ENCODE measurements around the gene MARF1.
"Not testable (repeated sequence)": the region's sequence is repeated elsewhere in the genome, so short reads cannot be mapped to it uniquely, and the experiment has no call there.

Gene MARF1

GRCh38 chr16:15597822-15598647, 44.9 kb downstream of the MARF1 start:
- no peak for DNase-seq

GRCh38 chr16:15597135-15597534, 45.8 kb downstream of the MARF1 start:
- no peak for DNase-seq

- no peak for DNase-seq
Observed at GRCh38 chr16:15594711-15595320, 48.1 kb downstream of the MARF1 start.

- DNase-seq: no peak
Observed at GRCh38 chr16:15593235-15593634, 49.7 kb downstream of the MARF1 start.

- DNase-seq: no peak
Observed at GRCh38 chr16:15592324-15592723, 50.6 kb downstream of the MARF1 start.

- DNase-seq: no peak
Observed at GRCh38 chr16:15587152-15587825, 55.7 kb downstream of the MARF1 start.

- DNase-seq: no peak
Observed at GRCh38 chr16:15586716-15587115, 56.2 kb downstream of the MARF1 start.

GRCh38 chr16:15585956-15586355, 57.0 kb downstream of the MARF1 start:
- DNase-seq: no peak

GRCh38 chr16:15583526-15583925, 59.4 kb downstream of the MARF1 start:
- no peak for DNase-seq

GRCh38 chr16:15581127-15581815, 61.7 kb downstream of the MARF1 start:
- DNase-seq: no peak

- no peak for DNase-seq
Observed at GRCh38 chr16:15578824-15579223, 64.1 kb downstream of the MARF1 start.

GRCh38 chr16:15576960-15577958, 65.7 kb downstream of the MARF1 start:
- DNase-seq: no peak

GRCh38 chr16:15575293-15576049, 67.5 kb downstream of the MARF1 start:
- DNase-seq: peak; percentile 47

- no peak for DNase-seq
Observed at GRCh38 chr16:15574614-15574948, 68.4 kb downstream of the MARF1 start.

- DNase-seq: not testable (repeated sequence)
Observed at GRCh38 chr16:15573896-15574613, 68.9 kb downstream of the MARF1 start.

- DNase-seq: no peak
Observed at GRCh38 chr16:15573274-15573895, 69.6 kb downstream of the MARF1 start.

GRCh38 chr16:15572329-15573001, 70.5 kb downstream of the MARF1 start:
- no peak for DNase-seq

GRCh38 chr16:15571557-15571956, 71.4 kb downstream of the MARF1 start:
- DNase-seq: no peak

- not testable (repeated sequence) for DNase-seq
Observed at GRCh38 chr16:15570666-15571065, 72.3 kb downstream of the MARF1 start.

GRCh38 chr16:15567823-15568222, 75.1 kb downstream of the MARF1 start:
- DNase-seq: no peak
